Measurements from ENCODE around the gene C3orf70. TPM values are rescaled to one million over a fixed set of nuclear protein-coding genes. Genes with fewer than 3 reads are reported as not detected.
"Not testable (repeated sequence)": the region's sequence is repeated elsewhere in the genome, so short reads cannot be mapped to it uniquely, and the experiment has no call there.

The C3orf70 gene
- polyA plus RNA-seq, 10 donors: 3.9 to 7.3 (median 4.8) TPM

GRCh38 chr3:185153171-185153771, 411 bp upstream of the C3orf70 start:
- DNase-seq: peak in 1 of 3 donors; percentile 89

- peak in 1 of 3 donors; percentile 67 for DNase-seq
Measured at GRCh38 chr3:185151964-185152409, 873 bp downstream of the C3orf70 start.

GRCh38 chr3:185151101-185151963, 1.5 kb downstream of the C3orf70 start:
- DNase-seq: peak in 1 of 3 donors; percentile 17

GRCh38 chr3:185150561-185150960, 2.3 kb downstream of the C3orf70 start:
- no peak for DNase-seq

- DNase-seq: peak in 2 of 3 donors; percentile 41 to 52
Measured at GRCh38 chr3:185149591-185149990, 3.3 kb downstream of the C3orf70 start.

- DNase-seq: no peak
Measured at GRCh38 chr3:185145511-185145910, 7.3 kb downstream of the C3orf70 start.

GRCh38 chr3:185144784-185145183, 8.1 kb downstream of the C3orf70 start:
- DNase-seq: no peak

- DNase-seq: no peak
Measured at GRCh38 chr3:185137821-185138220, 15.0 kb downstream of the C3orf70 start.

GRCh38 chr3:185134509-185134908, 18.4 kb downstream of the C3orf70 start:
- DNase-seq: no peak

- DNase-seq: no peak
Measured at GRCh38 chr3:185131602-185132256, 21.1 kb downstream of the C3orf70 start.

- DNase-seq: no peak
Measured at GRCh38 chr3:185129083-185129482, 23.8 kb downstream of the C3orf70 start.

- no peak for DNase-seq
Measured at GRCh38 chr3:185126201-185126600, 26.7 kb downstream of the C3orf70 start.

- DNase-seq: no peak
Measured at GRCh38 chr3:185120126-185120525, 32.7 kb downstream of the C3orf70 start.

GRCh38 chr3:185115371-185115770, 37.5 kb downstream of the C3orf70 start:
- no peak for DNase-seq

GRCh38 chr3:185114756-185115155, 38.1 kb downstream of the C3orf70 start:
- no peak for DNase-seq

- no peak for DNase-seq
Measured at GRCh38 chr3:185112186-185112585, 40.7 kb downstream of the C3orf70 start.

GRCh38 chr3:185109012-185109411, 43.8 kb downstream of the C3orf70 start:
- DNase-seq: not testable (repeated sequence)

GRCh38 chr3:185106256-185106890, 46.5 kb downstream of the C3orf70 start:
- DNase-seq: peak in 2 of 3 donors; percentile 16 to 50

- DNase-seq: no peak
Measured at GRCh38 chr3:185103359-185104127, 49.3 kb downstream of the C3orf70 start.

GRCh38 chr3:185094697-185095096, 58.2 kb downstream of the C3orf70 start:
- DNase-seq: peak in 1 of 3 donors; percentile 29

GRCh38 chr3:185093116-185093515, 59.7 kb downstream of the C3orf70 start:
- DNase-seq: no peak
